TTC549 (cell line): ENCODE measurements around the gene SLC5A6.

ENCODE experiments used
- FAIRE-seq: peaks from 2 replicates; lab custom pipeline; 2012; peaks lifted over from hg19 to GRCh38; lab: Jason Lieb, UNC

Gene SLC5A6

GRCh38 chr2:27171351-27171848, 40.7 kb downstream of the SLC5A6 start:
- no peak for FAIRE-seq

DNA sequence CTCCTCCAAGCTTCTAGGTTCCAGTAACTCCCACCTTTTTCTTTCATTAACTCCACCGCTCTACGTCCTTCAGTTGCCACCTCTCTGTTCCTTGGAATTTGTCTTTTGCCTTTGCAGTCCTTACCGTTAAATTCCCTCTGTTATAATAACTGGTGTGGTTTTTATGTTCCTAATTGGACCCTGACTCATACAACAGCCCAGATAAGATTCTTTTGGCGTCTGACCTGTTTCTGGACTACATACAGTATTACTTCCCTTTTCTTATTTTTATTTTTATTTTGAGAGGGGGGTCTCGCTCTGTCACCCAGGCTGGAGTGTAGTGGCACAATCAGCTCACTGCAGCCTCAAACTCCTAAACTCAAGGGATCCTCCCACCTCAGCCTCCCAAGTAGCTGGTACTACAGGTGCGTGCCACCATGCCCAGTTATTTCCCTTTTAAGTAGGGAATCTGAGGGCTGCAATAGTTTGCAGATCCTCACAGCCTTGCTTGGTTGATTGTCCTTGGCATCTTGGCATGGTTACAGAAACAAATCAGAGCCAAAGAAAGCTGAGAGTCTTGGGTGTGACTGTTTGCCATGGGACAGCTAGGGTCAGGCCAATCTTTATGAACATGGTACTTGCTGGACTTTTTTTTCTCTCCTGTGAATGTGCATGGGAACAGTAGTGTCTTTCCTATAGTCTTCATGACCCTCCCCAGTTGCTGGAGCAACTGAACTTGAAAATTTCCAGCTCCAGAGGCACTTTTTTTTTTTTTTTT, 41.3 kb downstream of the SLC5A6 start:
- FAIRE-seq: no peak

DNA sequence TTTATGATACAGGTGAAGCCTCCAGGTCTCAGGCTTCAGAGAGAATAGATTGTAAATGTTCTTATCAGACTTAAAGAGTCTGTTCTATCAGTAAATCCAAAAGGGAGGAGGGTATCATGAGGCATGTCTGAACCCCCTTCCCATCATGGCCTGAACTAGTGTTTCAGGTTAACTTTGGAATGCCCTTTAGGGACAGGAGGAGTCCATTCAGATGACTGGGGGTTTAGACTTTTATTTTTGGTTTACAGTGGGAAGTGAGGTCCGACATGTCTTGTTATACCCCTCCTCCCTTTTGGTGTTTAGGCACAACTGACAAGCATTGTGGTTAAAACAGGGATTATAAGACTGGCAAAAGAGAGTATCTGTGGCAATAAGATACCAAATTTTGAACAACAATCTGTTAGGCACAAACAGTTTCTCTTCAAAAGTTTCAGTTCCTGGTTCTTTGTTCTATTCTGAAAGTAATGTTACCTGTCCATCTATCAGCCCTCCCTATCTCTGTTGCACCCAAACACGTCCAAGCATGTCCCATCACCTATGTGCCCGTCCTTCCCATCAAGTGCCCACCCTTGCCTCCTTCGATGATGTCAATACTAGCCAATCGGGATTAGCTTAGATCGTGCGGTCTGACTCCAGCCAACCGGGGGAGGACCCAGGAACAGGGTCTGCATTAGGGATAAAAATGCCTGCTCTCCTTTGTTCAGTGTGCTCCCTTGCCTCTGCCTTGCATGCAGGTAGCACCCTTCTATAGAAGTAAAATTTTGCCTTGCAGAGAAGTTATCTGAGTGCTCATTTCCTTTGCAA, 46.9 kb downstream of the SLC5A6 start:
- no peak for FAIRE-seq

GRCh38 chr2:27162151-27163121, 49.6 kb downstream of the SLC5A6 start:
- FAIRE-seq: no peak

DNA sequence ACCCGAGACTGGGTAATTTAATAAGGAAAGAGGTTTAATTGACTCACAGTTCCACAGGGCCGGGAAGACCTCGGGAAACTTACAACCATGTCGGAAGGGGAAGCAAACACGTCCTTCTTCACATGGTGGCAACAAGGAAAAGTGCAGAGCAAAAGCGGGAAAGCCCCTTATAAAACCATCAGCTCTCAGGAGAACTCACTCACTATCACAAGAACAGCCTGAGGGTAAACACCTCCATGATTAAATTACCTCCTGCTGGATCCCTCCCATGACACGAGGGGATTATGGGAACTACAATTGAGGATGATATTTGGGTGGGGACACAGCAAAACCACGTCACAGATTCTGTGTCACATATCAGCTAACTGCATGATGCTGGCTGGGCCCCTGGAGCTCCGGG, 51.9 kb downstream of the SLC5A6 start:
- FAIRE-seq: no peak

DNA sequence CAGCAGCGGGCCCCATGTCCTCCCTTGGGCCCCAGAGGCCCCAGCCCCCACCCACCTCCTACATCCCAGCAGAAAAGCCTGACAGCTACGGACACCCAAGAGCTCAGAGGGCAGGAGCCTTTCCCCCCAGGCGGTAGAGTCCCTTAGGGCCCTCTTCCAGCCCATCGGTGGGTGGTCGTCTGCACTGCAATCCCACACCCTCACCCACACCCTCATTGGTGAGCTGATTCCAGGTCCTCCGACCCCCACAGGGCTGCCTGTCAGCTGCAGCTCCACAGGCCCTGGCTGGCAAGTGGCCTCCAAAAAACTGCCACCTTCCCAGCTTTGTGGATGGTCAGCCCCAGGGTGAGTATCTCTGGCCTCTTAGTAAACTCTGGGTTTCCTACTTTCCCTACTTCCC, 52.8 kb downstream of the SLC5A6 start:
- no peak for FAIRE-seq

- no peak for FAIRE-seq
Observed at GRCh38 chr2:27158468-27158867, 53.6 kb downstream of the SLC5A6 start.

DNA sequence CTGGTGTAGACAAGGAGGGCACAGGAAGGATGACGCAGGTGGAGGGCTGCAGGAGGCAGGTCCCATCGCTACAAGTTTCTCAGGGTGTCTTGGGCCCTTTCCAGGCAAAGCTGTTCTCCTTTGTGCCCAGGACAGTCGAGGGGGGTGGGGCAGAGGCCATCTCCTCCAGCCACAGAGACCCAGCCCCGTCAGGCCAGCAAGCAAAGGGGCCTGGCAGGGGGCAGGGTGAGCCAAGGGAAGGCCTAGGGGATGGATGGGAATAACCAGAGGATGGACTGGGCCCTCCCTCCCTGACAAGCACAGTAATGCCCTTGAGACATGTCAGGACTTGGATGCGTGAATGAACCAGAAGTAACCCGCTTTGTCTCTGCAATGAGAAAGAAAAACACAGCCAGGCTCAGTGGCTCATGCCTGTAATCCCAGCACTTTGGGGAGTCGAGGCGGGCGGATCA, 57.0 kb downstream of the SLC5A6 start:
- no peak for FAIRE-seq

- no peak for FAIRE-seq
Observed at GRCh38 chr2:27154488-27154887, 57.6 kb downstream of the SLC5A6 start.

- no peak for FAIRE-seq
Observed at GRCh38 chr2:27152796-27153464, 59.1 kb downstream of the SLC5A6 start.

GRCh38 chr2:27152102-27152795, 59.8 kb downstream of the SLC5A6 start:
- FAIRE-seq: no peak

GRCh38 chr2:27150639-27151230, 61.3 kb downstream of the SLC5A6 start:
- no peak for FAIRE-seq
